Ishikawa (cell line): Measurements from ENCODE around the gene CCSER1.

Experiments used
- CEBPB ChIP-seq: IDR thresholded peaks from 2 replicates; pipeline ENCODE4 v1.6.1; 2012
- CREB1 ChIP-seq: IDR thresholded peaks from 2 replicates; pipeline ENCODE4 v1.6.1; 2012; ENCODE audit warnings: low read depth
- EGR1 ChIP-seq: IDR thresholded peaks from 2 replicates; pipeline ENCODE4 v1.6.1; 2012
- EP300 ChIP-seq: IDR thresholded peaks from 2 replicates; pipeline ENCODE4 v1.6.1; 2012; ENCODE audit warnings: borderline replicate concordance
- FOXM1 ChIP-seq: IDR thresholded peaks from 2 replicates; pipeline ENCODE4 v1.6.1; 2012; ENCODE audit warnings: low read depth, borderline replicate concordance
- NFIC ChIP-seq: IDR thresholded peaks from 2 replicates; pipeline ENCODE4 v1.6.1; 2012
- RAD21 ChIP-seq: IDR thresholded peaks from 2 replicates; pipeline ENCODE4 v1.6.1; 2012; ENCODE audit warnings: low read depth
- REST ChIP-seq: IDR thresholded peaks from 2 replicates; pipeline ENCODE4 v1.6.1; 2012; ENCODE audit warnings: low read depth, mild to moderate bottlenecking
- TAF1 ChIP-seq: IDR thresholded peaks from 2 replicates; pipeline ENCODE4 v1.6.1; 2012; ENCODE audit warnings: low read depth, mild to moderate bottlenecking
- TCF12 ChIP-seq: IDR thresholded peaks from 2 replicates; pipeline ENCODE4 v1.6.1; 2012; ENCODE audit warnings: low read depth
- TEAD4 ChIP-seq: IDR thresholded peaks from 2 replicates; pipeline ENCODE4 v1.6.1; 2012
- USF1 ChIP-seq: IDR thresholded peaks from 2 replicates; pipeline ENCODE4 v1.6.1; 2012
- YY1 ChIP-seq: IDR thresholded peaks from 2 replicates; pipeline ENCODE4 v1.6.1; 2012; ENCODE audit warnings: low read depth
- ZBTB7A ChIP-seq: IDR thresholded peaks from 2 replicates; pipeline ENCODE4 v1.6.1; 2012; ENCODE audit warnings: low read depth
- TF ChIP-seq, protein P1 (sequence below): IDR thresholded peaks from 2 replicates; pipeline ENCODE4 v1.6.1; 2012

Gene CCSER1

GRCh38 chr4:90476019-90476418 lies 348.8 kb downstream of the CCSER1 start:
- TF ChIP-seq YY1 (no peak), REST (no peak), TCF12 (no peak), TEAD4 (no peak), EP300 (no peak), FOXM1 (no peak), ZBTB7A (no peak)
- TF ChIP-seq, protein P1, sequence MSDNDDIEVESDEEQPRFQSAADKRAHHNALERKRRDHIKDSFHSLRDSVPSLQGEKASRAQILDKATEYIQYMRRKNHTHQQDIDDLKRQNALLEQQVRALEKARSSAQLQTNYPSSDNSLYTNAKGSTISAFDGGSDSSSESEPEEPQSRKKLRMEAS = no peak

GRCh38 chr4:90476586-90476985 lies 349.4 kb downstream of the CCSER1 start:
- TF ChIP-seq TEAD4 (no peak), TCF12 (no peak), CEBPB (no peak), RAD21 (no peak), NFIC (no peak), YY1 (no peak), CREB1 (no peak), REST (no peak), EP300 (no peak), EGR1 (no peak), USF1 (no peak), ZBTB7A (no peak), FOXM1 (no peak), TAF1 (no peak)
- TF ChIP-seq, protein P1 = no peak

GRCh38 chr4:90486346-90486745 lies 359.2 kb downstream of the CCSER1 start:
- TF ChIP-seq TAF1 (no peak), CREB1 (no peak), YY1 (no peak), EP300 (no peak)

DNA sequence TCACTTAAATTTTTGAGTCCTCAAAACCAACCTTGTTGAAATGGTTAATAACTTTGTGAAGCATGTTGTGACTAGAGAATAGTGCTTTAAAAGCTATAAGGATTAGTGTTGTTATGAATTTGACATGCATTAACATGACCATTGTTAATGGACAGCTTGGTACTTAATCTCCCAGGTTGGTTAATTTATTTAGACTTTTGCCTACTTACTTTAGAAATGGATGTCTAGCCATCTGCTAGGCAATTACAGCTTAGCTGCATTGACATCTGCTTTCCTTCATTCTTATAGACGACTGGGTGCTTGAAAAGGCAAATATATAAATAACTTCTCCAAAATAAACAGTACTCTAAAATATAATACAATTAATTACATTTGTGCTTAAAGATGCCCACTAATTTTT lies 368.0 kb downstream of the CCSER1 start:
- TF ChIP-seq TEAD4 (no peak), NFIC (no peak), CREB1 (no peak), ZBTB7A (no peak), TCF12 (no peak), EGR1 (no peak), YY1 (no peak), RAD21 (no peak), EP300 (no peak)
- TF ChIP-seq, protein P1 = no peak

DNA sequence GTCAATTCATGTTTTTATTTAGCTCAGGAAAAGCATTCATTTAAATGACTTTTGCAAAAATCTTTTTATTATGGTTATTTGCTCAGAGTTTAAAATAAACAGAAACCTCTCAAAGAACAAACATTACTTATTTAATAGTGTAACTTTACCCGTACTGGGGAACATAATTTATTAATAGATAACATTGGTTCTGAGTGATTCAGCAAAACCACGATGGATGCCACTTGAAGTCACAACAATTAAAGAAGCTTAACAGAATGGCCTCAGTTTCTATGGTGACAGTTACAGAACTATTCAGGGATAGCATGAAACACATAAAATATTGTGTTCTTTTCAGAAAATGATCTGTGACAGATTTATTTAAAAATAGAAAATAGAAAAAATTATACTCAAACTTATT lies 368.7 kb downstream of the CCSER1 start:
- TF ChIP-seq NFIC (no peak), ZBTB7A (no peak), EP300 (no peak), YY1 (no peak), TEAD4 (no peak), RAD21 (no peak), REST (no peak), FOXM1 (no peak)
- TF ChIP-seq, protein P1 = no peak
